Measurements from ENCODE around the gene SOX14. TPM values are rescaled to one million over a fixed set of nuclear protein-coding genes. Genes with fewer than 3 reads are reported as not detected.

SOX14 gene
- total RNA-seq, 1 donor from 2014 or later: 0.29 TPM

GRCh38 chr3:137746808-137747207 lies 17.3 kb upstream of the SOX14 start:
- Mint-ChIP-seq H3K27me3 (peaks cover 87% of the 10 kb centered on the region), H3K4me1 (ENCODE audit: unreplicated experiment) (no peaks in the 10 kb centered on the region), H3K36me3 (no peaks in the 10 kb centered on the region), H3K27ac (no peak overlapping the region), H3K9me3 (no peaks in the 10 kb centered on the region), H3K4me3 (no peak overlapping the region)
- DNase-seq (ENCODE audit: extremely low spot score, unreplicated experiment): no peak
- no peak for TF ChIP-seq CTCF (conservative IDR thresholded peaks at IDR 0.05)

- no peak for TF ChIP-seq CTCF (conservative IDR thresholded peaks at IDR 0.05)
- Mint-ChIP-seq H3K36me3 (no peaks in the 10 kb centered on the region), H3K4me3 (no peak overlapping the region), H3K9me3 (no peaks in the 10 kb centered on the region), H3K27ac (no peak overlapping the region), H3K27me3 (peaks cover 93% of the 10 kb centered on the region), H3K4me1 (ENCODE audit: unreplicated experiment) (peaks cover 7% of the 10 kb centered on the region)
- DNase-seq (ENCODE audit: extremely low spot score, unreplicated experiment): no peak
These were observed 4.6 kb upstream of the SOX14 start for GRCh38 chr3:137759505-137759904.

GRCh38 chr3:137760341-137761098 lies 3.6 kb upstream of the SOX14 start:
- H3K36me3 Mint-ChIP-seq: no peaks in the 10 kb centered on the region

GRCh38 chr3:137761099-137761562 lies 3.0 kb upstream of the SOX14 start:
- H3K36me3 Mint-ChIP-seq: no peaks in the 10 kb centered on the region
- H3K4me3 Mint-ChIP-seq: peak overlapping the region; percentile 44
- peaks cover 96% of the 10 kb centered on the region for H3K27me3 Mint-ChIP-seq
- H3K4me1 Mint-ChIP-seq (ENCODE audit: unreplicated experiment): peaks cover 7% of the 10 kb centered on the region
- no peak for TF ChIP-seq CTCF (conservative IDR thresholded peaks at IDR 0.05)
- no peaks in the 10 kb centered on the region for H3K9me3 Mint-ChIP-seq
- no peak overlapping the region for H3K27ac Mint-ChIP-seq
- no peak for DNase-seq (ENCODE audit: extremely low spot score, unreplicated experiment)

More at GRCh38 chr3:137760341-137761098, 3.6 kb upstream of the SOX14 start:
- DNase-seq (ENCODE audit: extremely low spot score, unreplicated experiment): no peak
- H3K9me3 Mint-ChIP-seq: no peaks in the 10 kb centered on the region
- no peak for TF ChIP-seq CTCF (conservative IDR thresholded peaks at IDR 0.05)
- no peak overlapping the region for H3K27ac Mint-ChIP-seq
- H3K4me3 Mint-ChIP-seq: peak overlapping the region; percentile 6
- peaks cover 93% of the 10 kb centered on the region for H3K27me3 Mint-ChIP-seq
- peaks cover 7% of the 10 kb centered on the region for H3K4me1 Mint-ChIP-seq (ENCODE audit: unreplicated experiment)

GRCh38 chr3:137761563-137762503 lies 2.3 kb upstream of the SOX14 start:
- no peak for DNase-seq (ENCODE audit: extremely low spot score, unreplicated experiment)
- Mint-ChIP-seq H3K27ac (no peak overlapping the region), H3K27me3 (peaks cover 96% of the 10 kb centered on the region), H3K4me1 (ENCODE audit: unreplicated experiment) (peaks cover 7% of the 10 kb centered on the region), H3K9me3 (no peaks in the 10 kb centered on the region), H3K36me3 (no peaks in the 10 kb centered on the region), H3K4me3 (no peak overlapping the region)
- no peak for TF ChIP-seq CTCF (conservative IDR thresholded peaks at IDR 0.05)

Data from type B pancreatic cell (in vitro differentiated cells).